Skeletal muscle tissue (tissue), 4 donors: ENCODE measurements around the gene PCK2. TPM values are rescaled to one million over a fixed set of nuclear protein-coding genes. Genes with fewer than 3 reads are reported as not detected.

ENCODE experiments used
- H3K27ac ChIP-seq: one replicate; pipeline ENCODE4 v1.7.0; 2013; ENCODE audit warnings: mild to moderate bottlenecking, low read depth, low read length, inconsistent platforms
- H3K27me3 ChIP-seq, 3 donors: one replicate each; pipeline ENCODE4 v1.7.0; 2013; ENCODE audit warnings: low read length in 3 of 3; ENCODE audit not compliant: control insufficient read depth in 3 of 3, insufficient read depth in 3 of 3
- H3K36me3 ChIP-seq, 3 donors: one replicate each; pipeline ENCODE4 v1.7.0; 2013; ENCODE audit warnings: low read length in 3 of 3; ENCODE audit not compliant: control insufficient read depth in 3 of 3, insufficient read depth in 3 of 3
- H3K4me1 ChIP-seq, 3 donors: one replicate each; pipeline ENCODE4 v1.7.0; 2013; ENCODE audit warnings: low read length in 3 of 3, mild to moderate bottlenecking in 3 of 3; ENCODE audit not compliant: control insufficient read depth in 3 of 3, insufficient read depth in 3 of 3
- H3K4me3 ChIP-seq, 3 donors: one replicate each; pipeline ENCODE4 v1.7.0; 2013; ENCODE audit warnings: low read length in 3 of 3
- H3K9ac ChIP-seq, 3 donors: one replicate each; pipeline ENCODE4 v1.7.0; 2013; ENCODE audit warnings: low read length in 3 of 3, mild to moderate bottlenecking in 3 of 3, moderate library complexity in 2 of 3, low read depth in 1 of 3
- H3K9me3 ChIP-seq, 3 donors: one replicate each; pipeline ENCODE4 v1.7.0; 2013; ENCODE audit warnings: low read length in 3 of 3; ENCODE audit not compliant: control insufficient read depth in 3 of 3
- total RNA-seq: library from RNA; depleted of rRNA; stranded (reverse); fragments of >200 nt; gene quantifications from one replicate; pipeline ENCODE4 v1.2.3, GENCODE V29; 2014
- donor health status: Osteomylitis.

Gene PCK2
- total RNA-seq, 1 donor from 2014 or later: 3.7 TPM

DNA sequence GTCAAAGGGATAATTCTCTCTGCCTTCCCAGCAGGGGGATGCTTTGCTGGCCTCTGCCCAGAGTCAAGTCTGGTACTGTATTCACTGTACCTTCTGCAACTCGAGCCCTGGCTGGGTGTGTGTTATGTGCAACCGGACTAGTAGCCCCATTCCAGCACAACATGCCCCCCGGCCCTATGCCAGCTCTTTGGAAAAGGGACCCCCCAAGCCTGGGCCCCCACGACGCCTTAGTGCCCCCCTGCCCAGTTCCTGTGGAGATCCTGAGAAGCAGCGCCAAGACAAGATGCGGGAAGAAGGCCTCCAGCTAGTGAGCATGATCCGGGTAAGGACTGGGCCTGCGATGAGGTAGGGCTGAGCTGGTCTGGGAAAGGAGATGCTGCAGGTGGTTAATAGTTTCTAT lies 56.5 kb downstream of the PCK2 start:
- Histone ChIP-seq H3K27me3 (no peaks in the 10 kb centered on the region), H3K9ac (no peak overlapping the region), H3K4me1 (peaks cover 19 to 33% (median 25%) of the 10 kb centered on the region in 3 donors), H3K4me3 (no peak overlapping the region), H3K27ac (no peak overlapping the region), H3K36me3 (peaks cover 41 to 58% (median 44%) of the 10 kb centered on the region in 3 donors), H3K9me3 (no peaks in the 10 kb centered on the region)

DNA sequence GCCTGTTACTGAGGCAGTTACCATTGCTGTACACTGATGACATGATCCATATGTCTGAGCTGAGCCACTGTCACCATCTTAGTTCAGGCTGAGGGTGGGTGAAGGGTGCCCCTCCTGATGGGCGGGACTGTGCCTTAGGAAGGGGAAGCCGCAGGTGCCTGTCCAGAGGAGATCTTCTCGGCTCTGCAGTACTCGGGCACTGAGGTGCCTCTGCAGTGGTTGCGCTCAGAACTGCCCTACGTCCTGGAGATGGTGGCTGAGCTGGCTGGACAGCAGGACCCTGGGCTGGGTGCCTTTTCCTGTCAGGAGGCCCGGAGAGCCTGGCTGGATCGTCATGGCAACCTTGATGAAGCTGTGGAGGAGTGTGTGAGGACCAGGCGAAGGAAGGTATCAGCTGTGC lies 56.9 kb downstream of the PCK2 start:
- Histone ChIP-seq H3K4me3 (no peak overlapping the region), H3K27ac (no peak overlapping the region), H3K4me1 (peaks cover 15 to 28% (median 21%) of the 10 kb centered on the region in 3 donors), H3K9ac (peak overlapping the region in 1 of 3 donors; percentile 43), H3K36me3 (peaks cover 44 to 62% (median 48%) of the 10 kb centered on the region in 3 donors), H3K9me3 (no peaks in the 10 kb centered on the region), H3K27me3 (no peaks in the 10 kb centered on the region)

DNA sequence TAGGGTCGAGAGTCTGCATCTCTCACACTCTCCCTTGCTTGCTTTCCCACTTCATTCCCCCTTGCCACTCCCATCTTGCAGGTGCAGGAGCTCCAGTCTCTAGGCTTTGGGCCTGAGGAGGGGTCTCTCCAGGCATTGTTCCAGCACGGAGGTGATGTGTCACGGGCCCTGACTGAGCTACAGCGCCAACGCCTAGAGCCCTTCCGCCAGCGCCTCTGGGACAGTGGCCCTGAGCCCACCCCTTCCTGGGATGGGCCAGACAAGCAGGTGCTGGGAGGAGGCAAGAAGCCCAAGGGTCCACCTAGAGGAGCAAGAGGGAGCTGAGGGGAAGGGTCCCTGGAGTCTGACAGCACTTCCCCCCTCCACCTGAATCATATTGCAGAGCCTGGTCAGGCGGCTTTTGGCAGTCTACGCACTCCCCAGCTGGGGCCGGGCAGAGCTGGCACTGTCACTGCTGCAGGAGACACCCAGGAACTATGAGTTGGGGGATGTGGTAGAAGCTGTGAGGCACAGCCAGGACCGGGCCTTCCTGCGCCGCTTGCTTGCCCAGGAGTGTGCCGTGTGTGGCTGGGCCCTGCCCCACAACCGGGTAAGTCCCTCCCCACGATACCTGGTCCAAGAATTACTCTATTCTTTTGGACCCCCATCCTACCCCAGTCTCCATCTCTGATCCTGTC lies 57.4 kb downstream of the PCK2 start:
- Histone ChIP-seq H3K4me1 (peaks cover 11 to 25% (median 17%) of the 10 kb centered on the region in 3 donors), H3K36me3 (peaks cover 48 to 66% (median 52%) of the 10 kb centered on the region in 3 donors), H3K9me3 (no peaks in the 10 kb centered on the region), H3K9ac (peak overlapping the region in 1 of 3 donors; percentile 43), H3K27ac (no peak overlapping the region), H3K4me3 (no peak overlapping the region), H3K27me3 (no peaks in the 10 kb centered on the region)

Other genes with a start within 250 kb of the PCK2 start
- 21.4 TPM for gene DHRS4, start 140.5 kb upstream of the PCK2 start, total RNA-seq
- 8.9 TPM for gene DHRS4L2, start 105.4 kb upstream of the PCK2 start, total RNA-seq
- gene CARMIL3, start 42.3 kb upstream of the PCK2 start, total RNA-seq: under 0.01 TPM
- gene CPNE6, start 22.7 kb upstream of the PCK2 start, total RNA-seq: not detected
- gene DCAF11, start 20.5 kb downstream of the PCK2 start, total RNA-seq: 85.6 TPM
- gene NRL, start 20.6 kb downstream of the PCK2 start, total RNA-seq: 2.1 TPM
- gene FITM1, start 36.3 kb downstream of the PCK2 start, total RNA-seq: 172 TPM
- gene PSME1, start 41.9 kb downstream of the PCK2 start, total RNA-seq: 89.8 TPM
- gene EMC9, start 47.3 kb downstream of the PCK2 start, total RNA-seq: 12.0 TPM
- gene PSME2, start 52.3 kb downstream of the PCK2 start, total RNA-seq: 58.5 TPM
- 33.4 TPM for gene RNF31, start 53.2 kb downstream of the PCK2 start, total RNA-seq
- 50.6 TPM for gene IRF9, start 67.0 kb downstream of the PCK2 start, total RNA-seq
- gene REC8, start 77.8 kb downstream of the PCK2 start, total RNA-seq: 2.1 TPM
- gene IPO4, start 94.5 kb downstream of the PCK2 start, total RNA-seq: 32.9 TPM
- gene TM9SF1, start 101.1 kb downstream of the PCK2 start, total RNA-seq: 18.3 TPM
- gene TSSK4, start 111.4 kb downstream of the PCK2 start, total RNA-seq: 0.52 TPM
- 29.2 TPM for gene CHMP4A, start 119.2 kb downstream of the PCK2 start, total RNA-seq
- gene MDP1, start 121.8 kb downstream of the PCK2 start, total RNA-seq: 9.9 TPM
- 81.9 TPM for gene NEDD8, start 138.1 kb downstream of the PCK2 start, total RNA-seq
- gene GMPR2, start 138.6 kb downstream of the PCK2 start, total RNA-seq: 49.6 TPM
- gene TINF2, start 148.3 kb downstream of the PCK2 start, total RNA-seq: 34.4 TPM
- 0.52 TPM for gene TGM1, start 168.9 kb downstream of the PCK2 start, total RNA-seq
- 11.5 TPM for gene RABGGTA, start 177.3 kb downstream of the PCK2 start, total RNA-seq
- gene DHRS1, start 205.5 kb downstream of the PCK2 start, total RNA-seq: 6.3 TPM
- 22.4 TPM for gene NOP9, start 205.5 kb downstream of the PCK2 start, total RNA-seq
- 4.7 TPM for gene CIDEB, start 213.7 kb downstream of the PCK2 start, total RNA-seq
- gene LTB4R2, start 215.8 kb downstream of the PCK2 start, total RNA-seq: 1.6 TPM
- 2.1 TPM for gene LTB4R, start 217.2 kb downstream of the PCK2 start, total RNA-seq
- 9.9 TPM for gene ADCY4, start 240.8 kb downstream of the PCK2 start, total RNA-seq
- 1.6 TPM for gene RIPK3, start 245.7 kb downstream of the PCK2 start, total RNA-seq